Ishikawa (cell line): ENCODE measurements around the gene ZDHHC1.

Experiments used
- CEBPB ChIP-seq: IDR thresholded peaks from 2 replicates; pipeline ENCODE4 v1.6.1; 2012
- CREB1 ChIP-seq: IDR thresholded peaks from 2 replicates; pipeline ENCODE4 v1.6.1; 2012; ENCODE audit warnings: low read depth
- EGR1 ChIP-seq: IDR thresholded peaks from 2 replicates; pipeline ENCODE4 v1.6.1; 2012
- EP300 ChIP-seq: IDR thresholded peaks from 2 replicates; pipeline ENCODE4 v1.6.1; 2012; ENCODE audit warnings: borderline replicate concordance
- FOXM1 ChIP-seq: IDR thresholded peaks from 2 replicates; pipeline ENCODE4 v1.6.1; 2012; ENCODE audit warnings: low read depth, borderline replicate concordance
- NFIC ChIP-seq: IDR thresholded peaks from 2 replicates; pipeline ENCODE4 v1.6.1; 2012
- RAD21 ChIP-seq: IDR thresholded peaks from 2 replicates; pipeline ENCODE4 v1.6.1; 2012; ENCODE audit warnings: low read depth
- TAF1 ChIP-seq: IDR thresholded peaks from 2 replicates; pipeline ENCODE4 v1.6.1; 2012; ENCODE audit warnings: low read depth, mild to moderate bottlenecking
- TCF12 ChIP-seq: IDR thresholded peaks from 2 replicates; pipeline ENCODE4 v1.6.1; 2012; ENCODE audit warnings: low read depth
- TEAD4 ChIP-seq: IDR thresholded peaks from 2 replicates; pipeline ENCODE4 v1.6.1; 2012
- YY1 ChIP-seq: IDR thresholded peaks from 2 replicates; pipeline ENCODE4 v1.6.1; 2012; ENCODE audit warnings: low read depth
- ZBTB7A ChIP-seq: IDR thresholded peaks from 2 replicates; pipeline ENCODE4 v1.6.1; 2012; ENCODE audit warnings: low read depth
- TF ChIP-seq, protein P1 (sequence below): IDR thresholded peaks from 2 replicates; pipeline ENCODE4 v1.6.1; 2012; ENCODE audit warnings: low read depth, mild to moderate bottlenecking
- TF ChIP-seq, protein P2 (sequence below): IDR thresholded peaks from 2 replicates; pipeline ENCODE4 v1.6.1; 2012
- TF ChIP-seq, protein P3 (sequence below): IDR thresholded peaks from 2 replicates; pipeline ENCODE4 v1.6.1; 2012

ZDHHC1 gene

DNA sequence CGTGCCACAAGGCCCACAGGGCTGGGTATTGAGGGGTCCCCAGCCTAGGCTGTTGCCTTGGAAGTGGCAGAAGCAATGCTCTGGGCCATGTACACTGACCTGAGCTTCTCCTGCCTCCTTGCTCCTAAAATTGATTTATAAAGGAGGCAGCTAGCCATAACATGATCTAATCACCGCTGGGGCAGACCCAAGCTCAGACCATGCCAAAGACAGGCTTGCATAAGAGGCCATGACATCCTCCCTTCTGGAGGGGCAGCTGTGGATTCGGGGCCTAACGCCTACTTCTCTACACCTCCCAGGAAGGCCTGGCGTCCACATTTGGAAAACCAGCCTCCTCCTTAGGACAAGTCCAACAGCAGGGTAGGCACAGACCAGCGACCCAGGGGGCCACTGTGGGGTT lies 27.0 kb upstream of the ZDHHC1 start:
- TF ChIP-seq NFIC (no peak), FOXM1 (no peak), CREB1 (no peak), ZBTB7A (no peak), TEAD4 (no peak), TAF1 (no peak), RAD21 (no peak), EGR1 (no peak), CEBPB (no peak)
- TF ChIP-seq, protein P1, sequence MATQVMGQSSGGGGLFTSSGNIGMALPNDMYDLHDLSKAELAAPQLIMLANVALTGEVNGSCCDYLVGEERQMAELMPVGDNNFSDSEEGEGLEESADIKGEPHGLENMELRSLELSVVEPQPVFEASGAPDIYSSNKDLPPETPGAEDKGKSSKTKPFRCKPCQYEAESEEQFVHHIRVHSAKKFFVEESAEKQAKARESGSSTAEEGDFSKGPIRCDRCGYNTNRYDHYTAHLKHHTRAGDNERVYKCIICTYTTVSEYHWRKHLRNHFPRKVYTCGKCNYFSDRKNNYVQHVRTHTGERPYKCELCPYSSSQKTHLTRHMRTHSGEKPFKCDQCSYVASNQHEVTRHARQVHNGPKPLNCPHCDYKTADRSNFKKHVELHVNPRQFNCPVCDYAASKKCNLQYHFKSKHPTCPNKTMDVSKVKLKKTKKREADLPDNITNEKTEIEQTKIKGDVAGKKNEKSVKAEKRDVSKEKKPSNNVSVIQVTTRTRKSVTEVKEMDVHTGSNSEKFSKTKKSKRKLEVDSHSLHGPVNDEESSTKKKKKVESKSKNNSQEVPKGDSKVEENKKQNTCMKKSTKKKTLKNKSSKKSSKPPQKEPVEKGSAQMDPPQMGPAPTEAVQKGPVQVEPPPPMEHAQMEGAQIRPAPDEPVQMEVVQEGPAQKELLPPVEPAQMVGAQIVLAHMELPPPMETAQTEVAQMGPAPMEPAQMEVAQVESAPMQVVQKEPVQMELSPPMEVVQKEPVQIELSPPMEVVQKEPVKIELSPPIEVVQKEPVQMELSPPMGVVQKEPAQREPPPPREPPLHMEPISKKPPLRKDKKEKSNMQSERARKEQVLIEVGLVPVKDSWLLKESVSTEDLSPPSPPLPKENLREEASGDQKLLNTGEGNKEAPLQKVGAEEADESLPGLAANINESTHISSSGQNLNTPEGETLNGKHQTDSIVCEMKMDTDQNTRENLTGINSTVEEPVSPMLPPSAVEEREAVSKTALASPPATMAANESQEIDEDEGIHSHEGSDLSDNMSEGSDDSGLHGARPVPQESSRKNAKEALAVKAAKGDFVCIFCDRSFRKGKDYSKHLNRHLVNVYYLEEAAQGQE = no peak
- TF ChIP-seq, protein P2, sequence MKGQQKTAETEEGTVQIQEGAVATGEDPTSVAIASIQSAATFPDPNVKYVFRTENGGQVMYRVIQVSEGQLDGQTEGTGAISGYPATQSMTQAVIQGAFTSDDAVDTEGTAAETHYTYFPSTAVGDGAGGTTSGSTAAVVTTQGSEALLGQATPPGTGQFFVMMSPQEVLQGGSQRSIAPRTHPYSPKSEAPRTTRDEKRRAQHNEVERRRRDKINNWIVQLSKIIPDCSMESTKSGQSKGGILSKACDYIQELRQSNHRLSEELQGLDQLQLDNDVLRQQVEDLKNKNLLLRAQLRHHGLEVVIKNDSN = no peak
- TF ChIP-seq, protein P3, sequence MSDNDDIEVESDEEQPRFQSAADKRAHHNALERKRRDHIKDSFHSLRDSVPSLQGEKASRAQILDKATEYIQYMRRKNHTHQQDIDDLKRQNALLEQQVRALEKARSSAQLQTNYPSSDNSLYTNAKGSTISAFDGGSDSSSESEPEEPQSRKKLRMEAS = no peak

- TF ChIP-seq, protein P1 = no peak
Measured at GRCh38 chr16:67442581-67443255, 26.4 kb upstream of the ZDHHC1 start.

GRCh38 chr16:67441907-67442306 lies 25.6 kb upstream of the ZDHHC1 start:
- TF ChIP-seq TEAD4 = no peak
- TF ChIP-seq, protein P3 = peak; percentile 98
- TF ChIP-seq EGR1 = no peak
- TF ChIP-seq, protein P2 = 0 out of 2 replicates have a peak, but pooled peaks have one; percentile 14
- no peak for TF ChIP-seq NFIC
- TF ChIP-seq, protein P1 = no peak
- TF ChIP-seq ZBTB7A = no peak
- TF ChIP-seq EP300 = 0 out of 2 replicates have a peak, but pooled peaks have one; percentile 3
- no peak for TF ChIP-seq YY1
- no peak for TF ChIP-seq CEBPB
- no peak for TF ChIP-seq CREB1
- TF ChIP-seq TCF12 = no peak
- TF ChIP-seq TAF1 = no peak
- no peak for TF ChIP-seq RAD21
- no peak for TF ChIP-seq FOXM1

DNA sequence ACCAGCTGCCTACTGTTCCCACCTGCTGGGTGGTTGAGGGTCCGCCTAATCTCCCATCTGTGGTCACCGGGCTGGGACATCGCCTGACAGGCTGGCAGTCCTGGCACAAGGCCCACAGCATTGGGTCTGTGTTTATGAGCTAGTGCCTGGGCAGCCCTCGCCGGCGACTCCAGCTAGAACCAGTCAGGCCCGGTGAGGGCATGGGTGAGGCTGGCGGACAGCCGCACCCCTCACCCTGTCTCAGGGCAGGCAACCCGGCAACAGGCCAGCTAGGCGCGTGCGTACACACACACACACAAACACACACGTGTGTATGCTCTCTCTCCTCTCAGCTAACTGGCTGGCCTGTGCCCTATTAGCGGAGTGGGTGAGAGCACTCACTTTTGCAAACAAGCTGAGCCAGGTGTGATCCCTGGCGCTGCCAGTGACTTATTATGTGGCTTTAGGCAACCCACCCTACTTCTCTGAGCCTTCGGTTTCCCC lies 25.0 kb upstream of the ZDHHC1 start:
- no peak for TF ChIP-seq FOXM1
- TF ChIP-seq NFIC = peak; percentile 50; the same call in 1 of the 2 replicates
- no peak for TF ChIP-seq RAD21
- no peak for TF ChIP-seq TEAD4
- TF ChIP-seq, protein P3 = peak; percentile 20; the same call in 1 of the 2 replicates
